GM23338 (cell line): ENCODE results near the gene CCDC110. TPM values are rescaled to one million over a fixed set of nuclear protein-coding genes. Genes with fewer than 3 reads are reported as not detected.

Experiments used
- ATAC-seq: fragments of 200-7000 bp; cut with Tn5 transposase; 3 replicates; pipeline ENCODE4 v1.9.1; 2020
- DNase-seq: peaks from one replicate; pipeline ENCODE4 v3.0.0-alpha.2; 2015; ENCODE audit warnings: low spot score
- H2AFZ ChIP-seq: fragments of 200-600 bp; sonication (generic); 2 replicates; pipeline ENCODE4 v1.8.0; 2016; ENCODE audit warnings: antibody characterized with exemption, mild to moderate bottlenecking, moderate library complexity
- H3F3A ChIP-seq: fragments of 200-600 bp; sonication (generic); replicated peaks from 2 replicates; pipeline ENCODE4 v1.8.0; 2017; ENCODE audit warnings: antibody characterized with exemption, mixed run types, low read depth
- H3K27ac ChIP-seq: fragments of 200-600 bp; sonication (generic); 2 replicates; pipeline ENCODE4 v1.6.1; 2016; ENCODE audit warnings: low read depth
- H3K27me3 ChIP-seq: fragments of 200-600 bp; sonication (generic); 2 replicates; pipeline ENCODE4 v1.8.0; 2016; ENCODE audit warnings: mild to moderate bottlenecking, mixed run types, moderate library complexity; ENCODE audit not compliant: insufficient read depth
- H3K36me3 ChIP-seq: fragments of 200-600 bp; sonication (generic); 2 replicates; pipeline ENCODE4 v1.8.0; 2016; ENCODE audit warnings: mild to moderate bottlenecking; ENCODE audit not compliant: insufficient read depth
- H3K4me1 ChIP-seq: fragments of 200-600 bp; sonication (generic); 2 replicates; pipeline ENCODE4 v1.8.0; 2016; ENCODE audit warnings: mild to moderate bottlenecking, moderate library complexity; ENCODE audit not compliant: insufficient read depth
- H3K4me2 ChIP-seq: fragments of 200-600 bp; sonication (generic); 2 replicates; pipeline ENCODE4 v1.7.1; 2017; ENCODE audit warnings: mixed run types
- H3K4me3 ChIP-seq: fragments of 200-600 bp; sonication (generic); 2 replicates; pipeline ENCODE4 v1.6.1; 2016; ENCODE audit warnings: mixed run types
- H3K79me2 ChIP-seq: fragments of 200-600 bp; sonication (generic); replicated peaks from 2 replicates; pipeline ENCODE4 v1.8.0; 2017; ENCODE audit warnings: mild to moderate bottlenecking; ENCODE audit not compliant: insufficient read depth
- H3K9me2 ChIP-seq: fragments of 200-600 bp; sonication (generic); 2 replicates; pipeline ENCODE4 v1.8.0; 2017; ENCODE audit not compliant: insufficient read depth
- H4K20me1 ChIP-seq: fragments of 200-600 bp; sonication (generic); replicated peaks from 2 replicates; pipeline ENCODE4 v1.8.0; 2017; ENCODE audit warnings: mild to moderate bottlenecking; ENCODE audit not compliant: insufficient read depth
- H3K27ac Mint-ChIP-seq: 2 replicates; pipeline ENCODE4 v1.8.0; 2020; ENCODE audit warnings: inconsistent platforms, mild to moderate bottlenecking, moderate library complexity, mixed read lengths
- H3K27me3 Mint-ChIP-seq: 3 replicates; pipeline ENCODE4 v1.8.0; 2022; ENCODE audit warnings: low read depth, mild to moderate bottlenecking, moderate library complexity, mixed read lengths, inconsistent platforms; ENCODE audit not compliant: insufficient read depth, poor library complexity
- H3K36me3 Mint-ChIP-seq: 3 replicates; pipeline ENCODE4 v1.8.0; 2021; ENCODE audit warnings: low read depth, mild to moderate bottlenecking, inconsistent platforms, moderate library complexity, mixed read lengths
- H3K4me1 Mint-ChIP-seq: 3 replicates; pipeline ENCODE4 v1.8.0; 2020; ENCODE audit warnings: mild to moderate bottlenecking, inconsistent platforms, mixed read lengths
- H3K4me3 Mint-ChIP-seq: 3 replicates; pipeline ENCODE4 v1.8.0; 2021; ENCODE audit warnings: moderate library complexity, mild to moderate bottlenecking, inconsistent platforms, mixed read lengths
- H3K9me3 Mint-ChIP-seq: 3 replicates; pipeline ENCODE4 v1.8.0; 2020; ENCODE audit warnings: moderate library complexity, mild to moderate bottlenecking, inconsistent platforms, mixed read lengths
- NANOG ChIP-seq: IDR thresholded peaks from 2 replicates; pipeline ENCODE4 v1.6.1; 2016; ENCODE audit warnings: antibody characterized with exemption, borderline replicate concordance
- ZNF114 ChIP-seq: fragments of 250-450 bp; sonication (Bioruptor Pico); IDR thresholded peaks from 2 replicates; pipeline ENCODE4 v1.5.0; 2020; ENCODE audit warnings: mild to moderate bottlenecking, moderate library complexity
- polyA plus RNA-seq: library from polyadenylated mRNA; unstranded; fragments of >200 nt; fragmentation: Nextera tagmentation; extraction: Ambion mirVana; gene quantifications from 2 replicates; pipeline ENCODE4 v1.2.1, GENCODE V29; 2016
- total RNA-seq: library from RNA; depleted of rRNA; stranded (reverse); fragments of >200 nt; shearing (Covaris generic); gene quantifications from 2 replicates; pipeline ENCODE4 v1.2.3, GENCODE V29; 2014
- TF ChIP-seq, protein P1 (sequence below): fragments of 250-450 bp; sonication (Bioruptor Pico); IDR thresholded peaks from 2 replicates; pipeline ENCODE4 v1.5.0; 2020; ENCODE audit warnings: mild to moderate bottlenecking, moderate library complexity
- TF ChIP-seq, protein P2 (sequence below): IDR thresholded peaks from 2 replicates; pipeline ENCODE4 v1.6.1; 2016; ENCODE audit warnings: antibody characterized with exemption
- TF ChIP-seq, protein P3 (sequence below), 2 experiments: fragments of 200-600 bp in 1 of 2; sonication (generic) in 1 of 2; conservative IDR thresholded peaks; 2 replicates each; pipeline versions ENCODE4 v1.5.1 to v1.6.1; 2016 to 2017; ENCODE audit warnings: antibody characterized with exemption in 2 of 2, low read depth in 2 of 2, mild to moderate bottlenecking in 2 of 2, moderate library complexity in 1 of 2

The CCDC110 gene
- total and polyA plus RNA-seq, 2 experiments from 2014 or later = 5.4 to 6.7 TPM

DNA sequence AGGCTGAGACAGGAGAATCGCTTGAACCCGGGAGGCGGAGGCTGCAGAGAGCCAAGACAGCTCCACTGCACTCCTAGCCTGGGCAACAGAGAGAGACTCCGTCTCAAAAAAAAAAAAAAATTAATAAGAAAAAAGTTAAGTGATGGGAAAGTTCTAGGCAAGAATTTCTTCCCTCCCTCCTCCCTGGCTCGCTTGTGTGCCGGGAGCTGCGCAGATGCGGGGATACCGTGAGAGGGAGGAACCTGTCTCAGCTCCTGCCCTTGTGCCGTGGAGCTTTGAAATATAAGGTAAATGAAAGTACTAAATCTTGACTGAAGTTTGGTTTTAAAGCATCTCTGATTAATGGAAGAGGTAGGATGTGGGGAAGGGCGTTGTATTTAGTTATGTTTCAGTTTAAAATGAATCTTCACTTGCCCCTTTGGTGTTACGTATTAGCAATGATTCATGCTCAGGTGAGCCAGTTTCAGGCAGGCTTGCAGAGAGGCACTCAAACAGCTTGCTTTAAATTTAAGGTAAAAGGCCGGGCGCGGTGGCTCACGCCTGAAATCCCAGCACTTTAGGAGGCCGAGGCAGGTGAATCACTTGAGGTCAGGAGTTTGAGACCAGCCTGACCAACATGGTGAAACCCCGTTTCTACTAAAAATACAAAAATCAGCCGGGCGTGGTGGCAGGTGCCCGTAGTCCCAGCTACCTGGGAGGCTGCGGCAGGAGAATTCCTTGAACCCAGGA lies 44.4 kb downstream of the CCDC110 start (continued):
- TF ChIP-seq, protein P1, sequence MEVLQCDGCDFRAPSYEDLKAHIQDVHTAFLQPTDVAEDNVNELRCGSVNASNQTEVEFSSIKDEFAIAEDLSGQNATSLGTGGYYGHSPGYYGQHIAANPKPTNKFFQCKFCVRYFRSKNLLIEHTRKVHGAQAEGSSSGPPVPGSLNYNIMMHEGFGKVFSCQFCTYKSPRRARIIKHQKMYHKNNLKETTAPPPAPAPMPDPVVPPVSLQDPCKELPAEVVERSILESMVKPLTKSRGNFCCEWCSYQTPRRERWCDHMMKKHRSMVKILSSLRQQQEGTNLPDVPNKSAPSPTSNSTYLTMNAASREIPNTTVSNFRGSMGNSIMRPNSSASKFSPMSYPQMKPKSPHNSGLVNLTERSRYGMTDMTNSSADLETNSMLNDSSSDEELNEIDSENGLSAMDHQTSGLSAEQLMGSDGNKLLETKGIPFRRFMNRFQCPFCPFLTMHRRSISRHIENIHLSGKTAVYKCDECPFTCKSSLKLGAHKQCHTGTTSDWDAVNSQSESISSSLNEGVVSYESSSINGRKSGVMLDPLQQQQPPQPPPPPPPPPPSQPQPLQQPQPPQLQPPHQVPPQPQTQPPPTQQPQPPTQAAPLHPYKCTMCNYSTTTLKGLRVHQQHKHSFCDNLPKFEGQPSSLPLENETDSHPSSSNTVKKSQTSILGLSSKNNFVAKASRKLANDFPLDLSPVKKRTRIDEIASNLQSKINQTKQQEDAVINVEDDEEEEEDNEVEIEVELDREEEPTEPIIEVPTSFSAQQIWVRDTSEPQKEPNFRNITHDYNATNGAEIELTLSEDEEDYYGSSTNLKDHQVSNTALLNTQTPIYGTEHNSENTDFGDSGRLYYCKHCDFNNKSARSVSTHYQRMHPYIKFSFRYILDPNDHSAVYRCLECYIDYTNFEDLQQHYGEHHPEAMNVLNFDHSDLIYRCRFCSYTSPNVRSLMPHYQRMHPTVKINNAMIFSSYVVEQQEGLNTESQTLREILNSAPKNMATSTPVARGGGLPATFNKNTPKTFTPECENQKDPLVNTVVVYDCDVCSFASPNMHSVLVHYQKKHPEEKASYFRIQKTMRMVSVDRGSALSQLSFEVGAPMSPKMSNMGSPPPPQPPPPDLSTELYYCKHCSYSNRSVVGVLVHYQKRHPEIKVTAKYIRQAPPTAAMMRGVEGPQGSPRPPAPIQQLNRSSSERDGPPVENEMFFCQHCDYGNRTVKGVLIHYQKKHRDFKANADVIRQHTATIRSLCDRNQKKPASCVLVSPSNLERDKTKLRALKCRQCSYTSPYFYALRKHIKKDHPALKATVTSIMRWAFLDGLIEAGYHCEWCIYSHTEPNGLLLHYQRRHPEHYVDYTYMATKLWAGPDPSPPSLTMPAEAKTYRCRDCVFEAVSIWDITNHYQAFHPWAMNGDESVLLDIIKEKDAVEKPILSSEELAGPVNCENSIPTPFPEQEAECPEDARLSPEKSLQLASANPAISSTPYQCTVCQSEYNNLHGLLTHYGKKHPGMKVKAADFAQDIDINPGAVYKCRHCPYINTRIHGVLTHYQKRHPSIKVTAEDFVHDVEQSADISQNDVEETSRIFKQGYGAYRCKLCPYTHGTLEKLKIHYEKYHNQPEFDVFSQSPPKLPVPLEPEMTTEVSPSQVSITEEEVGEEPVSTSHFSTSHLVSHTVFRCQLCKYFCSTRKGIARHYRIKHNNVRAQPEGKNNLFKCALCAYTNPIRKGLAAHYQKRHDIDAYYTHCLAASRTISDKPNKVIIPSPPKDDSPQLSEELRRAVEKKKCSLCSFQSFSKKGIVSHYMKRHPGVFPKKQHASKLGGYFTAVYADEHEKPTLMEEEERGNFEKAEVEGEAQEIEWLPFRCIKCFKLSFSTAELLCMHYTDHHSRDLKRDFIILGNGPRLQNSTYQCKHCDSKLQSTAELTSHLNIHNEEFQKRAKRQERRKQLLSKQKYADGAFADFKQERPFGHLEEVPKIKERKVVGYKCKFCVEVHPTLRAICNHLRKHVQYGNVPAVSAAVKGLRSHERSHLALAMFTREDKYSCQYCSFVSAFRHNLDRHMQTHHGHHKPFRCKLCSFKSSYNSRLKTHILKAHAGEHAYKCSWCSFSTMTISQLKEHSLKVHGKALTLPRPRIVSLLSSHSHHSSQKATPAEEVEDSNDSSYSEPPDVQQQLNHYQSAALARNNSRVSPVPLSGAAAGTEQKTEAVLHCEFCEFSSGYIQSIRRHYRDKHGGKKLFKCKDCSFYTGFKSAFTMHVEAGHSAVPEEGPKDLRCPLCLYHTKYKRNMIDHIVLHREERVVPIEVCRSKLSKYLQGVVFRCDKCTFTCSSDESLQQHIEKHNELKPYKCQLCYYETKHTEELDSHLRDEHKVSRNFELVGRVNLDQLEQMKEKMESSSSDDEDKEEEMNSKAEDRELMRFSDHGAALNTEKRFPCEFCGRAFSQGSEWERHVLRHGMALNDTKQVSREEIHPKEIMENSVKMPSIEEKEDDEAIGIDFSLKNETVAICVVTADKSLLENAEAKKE (CRISPR knock-in tag) = no peak
- no peak for TF ChIP-seq ZNF114 (CRISPR knock-in tag)
- no peak for TF ChIP-seq NANOG

DNA sequence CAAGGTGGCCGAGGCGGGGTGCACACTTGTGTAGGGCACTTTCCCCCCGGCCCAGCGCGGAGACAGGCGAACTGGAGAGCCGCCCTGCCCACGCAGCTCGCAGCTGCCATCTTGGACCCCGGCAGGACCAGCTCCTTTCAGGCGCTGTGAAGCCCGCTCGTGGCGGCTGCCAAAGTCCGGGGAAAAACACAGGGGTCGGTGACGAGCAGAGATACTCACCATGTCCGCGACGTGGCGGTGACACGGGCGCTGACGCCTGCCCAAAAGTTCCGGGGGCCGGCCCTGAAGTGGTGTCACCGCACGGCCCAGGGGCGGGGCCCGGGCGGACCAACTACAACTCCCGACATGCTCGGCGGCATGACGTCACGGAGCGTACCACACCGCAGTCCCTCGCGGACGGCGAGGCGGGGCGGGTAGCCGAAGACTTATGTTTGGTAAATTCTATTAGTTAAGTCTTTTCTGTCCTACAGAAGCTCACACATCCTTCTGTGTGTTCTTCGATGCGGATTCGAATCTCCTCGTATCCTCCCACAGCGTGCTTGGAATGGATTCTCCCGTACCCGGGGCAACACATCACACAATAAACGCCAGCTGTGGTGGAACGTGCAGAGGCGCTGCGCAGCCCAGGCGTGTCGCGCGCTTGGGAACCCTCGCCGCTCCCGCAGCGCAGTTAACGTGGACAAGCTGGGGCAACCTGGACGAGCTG lies 45.7 kb downstream of the CCDC110 start, which contains the start of gene UFSP2:
Gene UFSP2, minus strand, starts transcription at position 318 of the 706 bp plus-strand sequence. Its CDS starts 96 bp downstream, at position 222.
- Histone ChIP-seq H3K4me1 (peaks cover 5% of the 10 kb centered on the region; the same call in 1 of the 2 replicates), H2AFZ (peak within 1 kb of the TSS; percentile 93), H3K27ac (peak within 1 kb of the TSS; percentile 94), H3K4me3 (peak within 1 kb of the TSS; percentile 96), H4K20me1 (no peaks in the 10 kb centered on the region), H3K36me3 (no peaks in the 10 kb centered on the region), H3F3A (no peaks in the 10 kb centered on the region), H3K79me2 (peaks cover 13% of the 10 kb centered on the region), H3K9me2 (no peaks in the 10 kb centered on the region), H3K27me3 (no peaks in the 10 kb centered on the region), H3K4me2 (peak within 1 kb of the TSS; percentile 99)
- no peaks in the 10 kb centered on the region; the same call in 2 of the 3 replicates for H3K9me3 Mint-ChIP-seq
- peak within 1 kb of the TSS; percentile 100 for H3K27ac Mint-ChIP-seq
- peaks cover 6% of the 10 kb centered on the region for H3K27me3 Mint-ChIP-seq
- peak; percentile 92 for ATAC-seq
- H3K4me3 Mint-ChIP-seq = peak within 1 kb of the TSS; percentile 89
- DNase-seq = peak; percentile 92
- H3K4me1 Mint-ChIP-seq = peaks cover 7% of the 10 kb centered on the region
- H3K36me3 Mint-ChIP-seq = no peaks in the 10 kb centered on the region; the same call in 2 of the 3 replicates
- no peak for TF ChIP-seq ZNF114 (CRISPR knock-in tag)
- TF ChIP-seq, protein P2, sequence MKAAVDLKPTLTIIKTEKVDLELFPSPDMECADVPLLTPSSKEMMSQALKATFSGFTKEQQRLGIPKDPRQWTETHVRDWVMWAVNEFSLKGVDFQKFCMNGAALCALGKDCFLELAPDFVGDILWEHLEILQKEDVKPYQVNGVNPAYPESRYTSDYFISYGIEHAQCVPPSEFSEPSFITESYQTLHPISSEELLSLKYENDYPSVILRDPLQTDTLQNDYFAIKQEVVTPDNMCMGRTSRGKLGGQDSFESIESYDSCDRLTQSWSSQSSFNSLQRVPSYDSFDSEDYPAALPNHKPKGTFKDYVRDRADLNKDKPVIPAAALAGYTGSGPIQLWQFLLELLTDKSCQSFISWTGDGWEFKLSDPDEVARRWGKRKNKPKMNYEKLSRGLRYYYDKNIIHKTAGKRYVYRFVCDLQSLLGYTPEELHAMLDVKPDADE = peak; percentile 77; the same call in 1 of the 2 replicates
- TF ChIP-seq, protein P3, sequence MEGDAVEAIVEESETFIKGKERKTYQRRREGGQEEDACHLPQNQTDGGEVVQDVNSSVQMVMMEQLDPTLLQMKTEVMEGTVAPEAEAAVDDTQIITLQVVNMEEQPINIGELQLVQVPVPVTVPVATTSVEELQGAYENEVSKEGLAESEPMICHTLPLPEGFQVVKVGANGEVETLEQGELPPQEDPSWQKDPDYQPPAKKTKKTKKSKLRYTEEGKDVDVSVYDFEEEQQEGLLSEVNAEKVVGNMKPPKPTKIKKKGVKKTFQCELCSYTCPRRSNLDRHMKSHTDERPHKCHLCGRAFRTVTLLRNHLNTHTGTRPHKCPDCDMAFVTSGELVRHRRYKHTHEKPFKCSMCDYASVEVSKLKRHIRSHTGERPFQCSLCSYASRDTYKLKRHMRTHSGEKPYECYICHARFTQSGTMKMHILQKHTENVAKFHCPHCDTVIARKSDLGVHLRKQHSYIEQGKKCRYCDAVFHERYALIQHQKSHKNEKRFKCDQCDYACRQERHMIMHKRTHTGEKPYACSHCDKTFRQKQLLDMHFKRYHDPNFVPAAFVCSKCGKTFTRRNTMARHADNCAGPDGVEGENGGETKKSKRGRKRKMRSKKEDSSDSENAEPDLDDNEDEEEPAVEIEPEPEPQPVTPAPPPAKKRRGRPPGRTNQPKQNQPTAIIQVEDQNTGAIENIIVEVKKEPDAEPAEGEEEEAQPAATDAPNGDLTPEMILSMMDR (conservative IDR thresholded peaks at IDR 0.05; ENCODE audit: low read depth in 2 of 2) = no peak
- TF ChIP-seq NANOG = no peak
